Measurements from ENCODE around the gene ATP11A. TPM values are rescaled to one million over a fixed set of nuclear protein-coding genes. Genes with fewer than 3 reads are reported as not detected.
"Not testable (repeated sequence)": the region's sequence is repeated elsewhere in the genome, so short reads cannot be mapped to it uniquely, and the experiment has no call there.

ATP11A gene
- total RNA-seq, 3 donors from 2014 or later: 15.5 to 28.7 (median 19.4) TPM

GRCh38 chr13:112679932-112680677, 9.7 kb upstream of the ATP11A start:
- Histone ChIP-seq H3K4me1 (ENCODE audit: low read depth) (no peaks in the 10 kb centered on the region), H3K9me3 (no peaks in the 10 kb centered on the region), H3K36me3 (ENCODE audit: low read depth) (no peaks in the 10 kb centered on the region), H3K4me3 (no peak overlapping the region)
- ATAC-seq: no peak
- no peak for TF ChIP-seq CTCF (IDR thresholded peaks at IDR 0.05)
- intact Hi-C loops (cut with DNase I, micrococcal nuclease): no loop called here
- DNase-seq: no peak

GRCh38 chr13:112680741-112681360, 9.0 kb upstream of the ATP11A start:
- no peak for TF ChIP-seq CTCF (IDR thresholded peaks at IDR 0.05)
- Histone ChIP-seq H3K4me3 (no peak overlapping the region), H3K36me3 (ENCODE audit: low read depth) (no peaks in the 10 kb centered on the region), H3K9me3 (no peaks in the 10 kb centered on the region), H3K4me1 (ENCODE audit: low read depth) (no peaks in the 10 kb centered on the region)
- DNase-seq (no peak), ATAC-seq (no peak)
- intact Hi-C loops (cut with DNase I, micrococcal nuclease): no loop called here

GRCh38 chr13:112683581-112683980, 6.3 kb upstream of the ATP11A start:
- no peaks in the 10 kb centered on the region for H3K9me3 ChIP-seq
- no peak overlapping the region for H3K4me3 ChIP-seq
- DNase-seq (no peak), ATAC-seq (no peak)
- intact Hi-C loops (cut with DNase I, micrococcal nuclease): no loop called here
- no peak for TF ChIP-seq CTCF (IDR thresholded peaks at IDR 0.05)
- H3K4me1 ChIP-seq (ENCODE audit: low read depth): no peaks in the 10 kb centered on the region
- H3K36me3 ChIP-seq (ENCODE audit: low read depth): no peaks in the 10 kb centered on the region

- no peaks in the 10 kb centered on the region for H3K9me3 ChIP-seq
- intact Hi-C loops (cut with DNase I, micrococcal nuclease): no loop called here
- ATAC-seq (no peak), DNase-seq (no peak)
- no peak for TF ChIP-seq CTCF (IDR thresholded peaks at IDR 0.05)
- H3K4me1 ChIP-seq (ENCODE audit: low read depth): no peaks in the 10 kb centered on the region
- no peaks in the 10 kb centered on the region for H3K36me3 ChIP-seq (ENCODE audit: low read depth)
- no peak overlapping the region for H3K4me3 ChIP-seq
These were observed 5.6 kb upstream of the ATP11A start for GRCh38 chr13:112684071-112684845.

GRCh38 chr13:112685189-112685805, 4.5 kb upstream of the ATP11A start:
- intact Hi-C loops (cut with DNase I, micrococcal nuclease): not testable (repeated sequence)

More at GRCh38 chr13:112685189-112685805, 4.5 kb upstream of the ATP11A start:
- H3K4me1 ChIP-seq (ENCODE audit: low read depth); H3K9me3 ChIP-seq; ATAC-seq; H3K4me3 ChIP-seq; H3K36me3 ChIP-seq (ENCODE audit: low read depth); DNase-seq: not testable (repeated sequence)

All from mucosa of descending colon (tissue), 3 donors.